ENCODE data around the gene AKR1C8.
"Not testable (repeated sequence)": the region's sequence is repeated elsewhere in the genome, so short reads cannot be mapped to it uniquely, and the experiment has no call there.

DNA sequence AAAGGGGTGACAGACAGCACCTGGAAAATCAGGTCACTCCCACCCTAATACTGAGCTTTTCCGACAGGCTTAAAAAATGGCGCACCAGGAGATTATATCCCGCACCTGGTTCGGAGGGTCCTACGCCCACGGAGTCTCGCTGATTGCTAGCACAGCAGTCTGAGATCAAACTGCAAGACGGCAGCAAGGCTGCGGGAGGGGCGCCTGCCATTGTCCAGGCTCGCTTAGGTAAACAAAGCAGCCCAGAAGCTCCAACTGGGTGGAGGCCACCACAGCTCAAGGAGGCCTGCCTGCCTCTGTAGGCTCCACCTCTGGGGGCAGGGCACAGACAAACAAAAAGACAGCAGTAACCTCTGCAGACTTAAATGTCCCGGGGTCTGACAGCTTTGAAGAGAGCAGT, 75.1 kb downstream of the AKR1C8 start:
- TF ChIP-seq, protein P1, sequence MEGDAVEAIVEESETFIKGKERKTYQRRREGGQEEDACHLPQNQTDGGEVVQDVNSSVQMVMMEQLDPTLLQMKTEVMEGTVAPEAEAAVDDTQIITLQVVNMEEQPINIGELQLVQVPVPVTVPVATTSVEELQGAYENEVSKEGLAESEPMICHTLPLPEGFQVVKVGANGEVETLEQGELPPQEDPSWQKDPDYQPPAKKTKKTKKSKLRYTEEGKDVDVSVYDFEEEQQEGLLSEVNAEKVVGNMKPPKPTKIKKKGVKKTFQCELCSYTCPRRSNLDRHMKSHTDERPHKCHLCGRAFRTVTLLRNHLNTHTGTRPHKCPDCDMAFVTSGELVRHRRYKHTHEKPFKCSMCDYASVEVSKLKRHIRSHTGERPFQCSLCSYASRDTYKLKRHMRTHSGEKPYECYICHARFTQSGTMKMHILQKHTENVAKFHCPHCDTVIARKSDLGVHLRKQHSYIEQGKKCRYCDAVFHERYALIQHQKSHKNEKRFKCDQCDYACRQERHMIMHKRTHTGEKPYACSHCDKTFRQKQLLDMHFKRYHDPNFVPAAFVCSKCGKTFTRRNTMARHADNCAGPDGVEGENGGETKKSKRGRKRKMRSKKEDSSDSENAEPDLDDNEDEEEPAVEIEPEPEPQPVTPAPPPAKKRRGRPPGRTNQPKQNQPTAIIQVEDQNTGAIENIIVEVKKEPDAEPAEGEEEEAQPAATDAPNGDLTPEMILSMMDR (conservative IDR thresholded peaks at IDR 0.05 in 1 of 2, IDR thresholded peaks at IDR 0.05 in 1 of 2; ENCODE audit: extremely low read depth in 1 of 2, insufficient read depth in 1 of 2, low read depth in 1 of 2, low read length in 2 of 2) = not testable (repeated sequence)
- TF ChIP-seq EZH2 (IDR thresholded peaks at IDR 0.05; ENCODE audit: borderline replicate concordance, low read length) = not testable (repeated sequence)

All from mammary epithelial cell (primary cell).